Lung microvascular endothelial cell (primary cell): ENCODE measurements around the gene HTR3A. TPM values are rescaled to one million over a fixed set of nuclear protein-coding genes. Genes with fewer than 3 reads are reported as not detected.

Experiments
- DNase-seq, 2 donors: peaks; one replicate each; pipeline versions ENCODE4 v3.0.0 to v3.0.0-alpha.2; 2010; ENCODE audit warnings: low read depth in 2 of 2
- total RNA-seq: library from RNA; depleted of rRNA; stranded (reverse); fragments of >200 nt; gene quantifications from 2 replicates; pipeline ENCODE4 v1.2.1, GENCODE V29; 2014

The HTR3A gene
- total RNA-seq, 1 donor from 2014 or later, result not detected

- no peak for DNase-seq
Measured at GRCh38 chr11:113977701-113978100, 2.8 kb downstream of the HTR3A start.

GRCh38 chr11:113979431-113979830 lies 4.5 kb downstream of the HTR3A start:
- no peak for DNase-seq

- no peak for DNase-seq
Measured at GRCh38 chr11:113980785-113981184, 5.9 kb downstream of the HTR3A start.

- DNase-seq, result no peak
Measured at GRCh38 chr11:113982306-113982705, 7.4 kb downstream of the HTR3A start.

- DNase-seq, result no peak
Measured at GRCh38 chr11:113984781-113985180, 9.9 kb downstream of the HTR3A start.

GRCh38 chr11:113985906-113986305 lies 11.0 kb downstream of the HTR3A start:
- DNase-seq, result no peak

- no peak for DNase-seq
Measured at GRCh38 chr11:113986351-113987140, 11.6 kb downstream of the HTR3A start.

- no peak for DNase-seq
Measured at GRCh38 chr11:113989381-113989780, 14.5 kb downstream of the HTR3A start.

- DNase-seq, result no peak
Measured at GRCh38 chr11:113989916-113990315, 15.0 kb downstream of the HTR3A start.

GRCh38 chr11:113991170-113991569 lies 16.3 kb downstream of the HTR3A start:
- DNase-seq, result peak; percentile 48 to 59

- DNase-seq, result no peak
Measured at GRCh38 chr11:113991718-113992458, 17.0 kb downstream of the HTR3A start.

- no peak for DNase-seq
Measured at GRCh38 chr11:113992459-113993110, 17.7 kb downstream of the HTR3A start.

GRCh38 chr11:113994077-113994954 lies 19.4 kb downstream of the HTR3A start:
- DNase-seq, result peak; percentile 11 to 27

- DNase-seq, result no peak
Measured at GRCh38 chr11:113997473-113997872, 22.6 kb downstream of the HTR3A start.

- DNase-seq, result no peak
Measured at GRCh38 chr11:113998574-113998973, 23.7 kb downstream of the HTR3A start.

- DNase-seq, result no peak
Measured at GRCh38 chr11:114000526-114000925, 25.6 kb downstream of the HTR3A start.

GRCh38 chr11:114001416-114001815 lies 26.5 kb downstream of the HTR3A start:
- DNase-seq, result no peak

GRCh38 chr11:114008331-114008730 lies 33.4 kb downstream of the HTR3A start:
- DNase-seq, result no peak

GRCh38 chr11:114010931-114011330 lies 36.0 kb downstream of the HTR3A start:
- peak in 1 of 2 donors; percentile 10 for DNase-seq

GRCh38 chr11:114011443-114011842 lies 36.5 kb downstream of the HTR3A start:
- no peak for DNase-seq

GRCh38 chr11:114015117-114015516 lies 40.2 kb downstream of the HTR3A start:
- DNase-seq, result no peak
